ENCODE results near the gene ZNF536.

ZNF536 gene

GRCh38 chr19:30360376-30361106 lies 11.6 kb upstream of the ZNF536 start:
- no peak for TF ChIP-seq CTCF (IDR thresholded peaks at IDR 0.05; ENCODE audit: low read depth, low read length)
- H3K4me3 ChIP-seq (ENCODE audit: low read depth, low read length) = no peak overlapping the region

GRCh38 chr19:30361107-30361447 lies 11.1 kb upstream of the ZNF536 start:
- H3K4me3 ChIP-seq (ENCODE audit: low read depth, low read length) = no peak overlapping the region
- TF ChIP-seq CTCF (IDR thresholded peaks at IDR 0.05; ENCODE audit: low read depth, low read length) = no peak

GRCh38 chr19:30361721-30362120 lies 10.5 kb upstream of the ZNF536 start:
- no peak for TF ChIP-seq CTCF (IDR thresholded peaks at IDR 0.05; ENCODE audit: low read depth, low read length)
- no peak overlapping the region for H3K4me3 ChIP-seq (ENCODE audit: low read depth, low read length)

- H3K4me3 ChIP-seq (ENCODE audit: low read depth, low read length) = no peak overlapping the region
- TF ChIP-seq CTCF (IDR thresholded peaks at IDR 0.05; ENCODE audit: low read depth, low read length) = no peak
Measured at GRCh38 chr19:30362156-30362754, 9.9 kb upstream of the ZNF536 start.

- no peak overlapping the region for H3K4me3 ChIP-seq (ENCODE audit: low read depth, low read length)
- no peak for TF ChIP-seq CTCF (IDR thresholded peaks at IDR 0.05; ENCODE audit: low read depth, low read length)
Measured at GRCh38 chr19:30363073-30363472, 9.1 kb upstream of the ZNF536 start.

GRCh38 chr19:30364866-30365800 lies 7.1 kb upstream of the ZNF536 start:
- TF ChIP-seq CTCF (IDR thresholded peaks at IDR 0.05; ENCODE audit: low read depth, low read length) = no peak
- H3K4me3 ChIP-seq (ENCODE audit: low read depth, low read length) = no peak overlapping the region

All from WI38 (cell line).